IMR-90 (cell line): ENCODE data around the gene ALG6. TPM values are rescaled to one million over a fixed set of nuclear protein-coding genes. Genes with fewer than 3 reads are reported as not detected.

Experiments used
- ATAC-seq: fragments of 200-7000 bp; cut with Tn5 transposase; 2 replicates; pipeline ENCODE4 v1.9.1; 2020; ENCODE audit warnings: low read depth, mild to moderate bottlenecking, moderate library complexity
- BruUV-seq: library from RNA; stranded (reverse); fragments of 400-500 nt; replicated peaks from 2 replicates; lab custom pipeline; 2021; lab: Mats Ljungman, UMichigan
- CTCF ChIA-PET: fragments of 300-600 bp; formaldehyde crosslinking; extraction: SDS; loops from one replicate; lab custom pipeline; 2021; ENCODE audit warnings: antibody characterized with exemption; lab: Yijun Ruan, JAX
- POLR2A ChIA-PET: fragments of 300-600 bp; sonication (Branson Sonifier 250); formaldehyde crosslinking; loops from one replicate; lab custom pipeline; 2022; ENCODE audit warnings: antibody characterized with exemption; ENCODE audit not compliant: unreplicated experiment; lab: Charles Lee
- DNase-seq: peaks from one replicate; pipeline ENCODE4 v3.0.0; 2013
- H2AFZ ChIP-seq: replicated peaks from 2 replicates; pipeline ENCODE3; 2013; ENCODE audit warnings: low read length, mild to moderate bottlenecking; ENCODE audit not compliant: poor library complexity
- H2AK5ac ChIP-seq: 2 replicates; pipeline ENCODE4 v1.6.1; 2013; ENCODE audit warnings: low read depth, low read length, inconsistent platforms
- H2AK9ac ChIP-seq: replicated peaks from 2 replicates; pipeline ENCODE3; 2013; ENCODE audit warnings: mild to moderate bottlenecking, low read depth, low read length, moderate library complexity; ENCODE audit not compliant: poor library complexity
- H2BK120ac ChIP-seq: 2 replicates; pipeline ENCODE4 v1.6.1; 2013; ENCODE audit warnings: low read depth, low read length, inconsistent platforms
- H2BK15ac ChIP-seq: 3 replicates; pipeline ENCODE4 v1.6.1; 2013; ENCODE audit warnings: low read depth, low read length, inconsistent platforms
- H2BK20ac ChIP-seq: 2 replicates; pipeline ENCODE4 v1.6.1; 2013; ENCODE audit warnings: low read depth, mild to moderate bottlenecking, inconsistent platforms, low read length, moderate library complexity
- H2BK5ac ChIP-seq: 2 replicates; pipeline ENCODE4 v1.6.1; 2013; ENCODE audit warnings: mild to moderate bottlenecking, low read depth, low read length, inconsistent platforms; ENCODE audit not compliant: poor library complexity, severe bottlenecking
- H3K14ac ChIP-seq: replicated peaks from 2 replicates; pipeline ENCODE4 v1.6.1; 2013; ENCODE audit warnings: low read depth, low read length, inconsistent platforms
- H3K18ac ChIP-seq: 2 replicates; pipeline ENCODE4 v1.6.1; 2013; ENCODE audit warnings: low read depth, low read length, control low read depth
- H3K23ac ChIP-seq: 2 replicates; pipeline ENCODE4 v1.6.1; 2013; ENCODE audit warnings: low read depth, low read length, inconsistent platforms
- H3K27ac ChIP-seq: 2 replicates; pipeline ENCODE4 v1.5.1; 2013; ENCODE audit warnings: mild to moderate bottlenecking, control low read depth, low read length; ENCODE audit not compliant: insufficient read depth
- H3K27me3 ChIP-seq: 2 replicates; pipeline ENCODE4 v1.6.1; 2013; ENCODE audit warnings: low read length; ENCODE audit not compliant: control insufficient read depth, insufficient read depth
- H3K36me3 ChIP-seq: 2 replicates; pipeline ENCODE4 v1.6.1; 2013; ENCODE audit warnings: low read length, mixed read lengths; ENCODE audit not compliant: control insufficient read depth, insufficient read depth
- H3K4ac ChIP-seq: 2 replicates; pipeline ENCODE4 v1.6.1; 2013; ENCODE audit warnings: low read depth, low read length, inconsistent platforms
- H3K4me1 ChIP-seq: 2 replicates; pipeline ENCODE4 v1.6.1; 2013; ENCODE audit warnings: low read length, mixed read lengths; ENCODE audit not compliant: control insufficient read depth, insufficient read depth
- H3K4me2 ChIP-seq: 2 replicates; pipeline ENCODE4 v1.6.1; 2013; ENCODE audit warnings: low read depth, mild to moderate bottlenecking, control low read depth, low read length, moderate library complexity
- H3K4me3 ChIP-seq: 2 replicates; pipeline ENCODE4 v1.5.1; 2013; ENCODE audit warnings: low read depth, mild to moderate bottlenecking, control low read depth, low read length, moderate library complexity; ENCODE audit not compliant: insufficient read depth
- H3K56ac ChIP-seq: 2 replicates; pipeline ENCODE4 v1.6.1; 2013; ENCODE audit warnings: low read length, inconsistent platforms; ENCODE audit not compliant: insufficient read depth; ENCODE audit errors: extremely low read depth
- H3K79me1 ChIP-seq, 2 experiments: 2 replicates each; pipeline ENCODE4 v1.6.1; 2013; ENCODE audit warnings: low read length in 2 of 2, inconsistent platforms in 1 of 2, low read depth in 1 of 2
- H3K9ac ChIP-seq: 2 replicates; pipeline ENCODE4 v1.6.1; 2013; ENCODE audit warnings: low read depth, low read length, control low read depth
- H3K9me1 ChIP-seq: 2 replicates; pipeline ENCODE4 v1.6.1; 2013; ENCODE audit warnings: low read length, inconsistent platforms; ENCODE audit not compliant: insufficient read depth
- H3K9me3 ChIP-seq: 2 replicates; pipeline ENCODE4 v1.6.1; 2013; ENCODE audit warnings: low read length; ENCODE audit not compliant: control insufficient read depth, insufficient read depth
- H4K20me1 ChIP-seq: 2 replicates; pipeline ENCODE4 v1.6.1; 2013; ENCODE audit warnings: low read length, inconsistent platforms; ENCODE audit not compliant: insufficient read depth
- H4K5ac ChIP-seq: 2 replicates; pipeline ENCODE4 v1.6.1; 2013; ENCODE audit warnings: mild to moderate bottlenecking, low read depth, low read length, control low read depth
- H4K8ac ChIP-seq, 2 experiments: 2 replicates each; pipeline ENCODE4 v1.6.1; 2013; ENCODE audit warnings: low read depth in 2 of 2, low read length in 2 of 2, control low read depth in 1 of 2, inconsistent platforms in 1 of 2
- H4K91ac ChIP-seq: 2 replicates; pipeline ENCODE4 v1.6.1; 2013; ENCODE audit warnings: low read depth, low read length, inconsistent platforms; ENCODE audit not compliant: insufficient read depth
- CEBPB ChIP-seq: IDR thresholded peaks from 2 replicates; pipeline ENCODE4 v1.6.1; 2012; ENCODE audit warnings: low read depth, low read length, improper control_type of control experiment
- CHD1 ChIP-seq: IDR thresholded peaks from 2 replicates; pipeline ENCODE4 v1.6.1; 2012; ENCODE audit warnings: low read depth, low read length, improper control_type of control experiment
- FOS ChIP-seq: fragments of 150-350 bp; IDR thresholded peaks from 2 replicates; pipeline ENCODE4 v1.6.1; 2016; ENCODE audit warnings: low read depth, low read length
- MAFK ChIP-seq: IDR thresholded peaks from 2 replicates; pipeline ENCODE4 v1.6.1; 2012; ENCODE audit warnings: low read depth, low read length, improper control_type of control experiment
- MXI1 ChIP-seq: IDR thresholded peaks from 2 replicates; pipeline ENCODE4 v1.6.1; 2012; ENCODE audit warnings: low read depth, mild to moderate bottlenecking, low read length, moderate library complexity, borderline replicate concordance
- NFE2L2 ChIP-seq: fragments of 150-350 bp; IDR thresholded peaks from 2 replicates; pipeline ENCODE4 v1.6.1; 2016; ENCODE audit warnings: low read depth, mild to moderate bottlenecking, low read length
- RAD21 ChIP-seq: IDR thresholded peaks from 2 replicates; pipeline ENCODE4 v1.6.1; 2012; ENCODE audit warnings: low read length, improper control_type of control experiment
- RCOR1 ChIP-seq: IDR thresholded peaks from 2 replicates; pipeline ENCODE4 v1.6.1; 2012; ENCODE audit warnings: mild to moderate bottlenecking, low read length, improper control_type of control experiment; ENCODE audit not compliant: insufficient replicate concordance
- SMC3 ChIP-seq: fragments of 150-350 bp; IDR thresholded peaks from 2 replicates; pipeline ENCODE4 v1.6.1; 2016; ENCODE audit warnings: low read depth, mild to moderate bottlenecking, antibody characterized with exemption, low read length, moderate library complexity
- WGBS, 2 experiments: methylation state at CpG; one replicate each; pipeline versions ENCODE4 v1.1.5 to v1.1.7; 2013; ENCODE audit warnings: missing lambda C conversion rate in 2 of 2; ENCODE audit not compliant: insufficient read length in 1 of 2; ENCODE audit errors: extremely low coverage in 2 of 2; 5-methylcytosine and 5-hydroxymethylcytosine counted together
- dilution Hi-C: fragments of 300-500 bp; cut with HindIII; formaldehyde crosslinking; loops from one replicate; pipeline ENCODE4 v1.14.3; 2018; ENCODE audit warnings: low sequenced_read_pairs; ENCODE audit not compliant: unreplicated experiment
- in situ Hi-C: fragments of 300-500 bp; cut with MboI; formaldehyde crosslinking; loops from 3 replicates; pipeline ENCODE4 v1.14.3; 2019; ENCODE audit warnings: low sequenced_read_pairs, inconsistent platforms, mixed read lengths
- intact Hi-C: fragments of 100-400 bp; cut with micrococcal nuclease; formaldehyde crosslinking; loops from 2 replicates; pipeline ENCODE4 v1.10.0; 2022
- polyA plus RNA-seq, 3 experiments: library from polyadenylated mRNA; depleted of rRNA; stranded (reverse); fragments of >200 nt; gene quantifications; 2 replicates each; pipeline ENCODE4 v1.2.3, GENCODE V29; 2012; ENCODE audit warnings: low replicate concordance in 1 of 3
- total RNA-seq: library from RNA; depleted of rRNA; stranded (reverse); fragments of >200 nt; gene quantifications from 2 replicates; pipeline ENCODE4 v1.2.3, GENCODE V29; 2012
- TF ChIP-seq, protein P1 (sequence below): fragments of 150-350 bp; IDR thresholded peaks from 2 replicates; pipeline ENCODE4 v1.6.1; 2017; ENCODE audit warnings: mild to moderate bottlenecking, antibody characterized with exemption, low read length, low read depth

The ALG6 gene
- total and polyA plus RNA-seq, 2 of the 4 experiments (the other 2 are of a cell fraction): 4.8 to 6.5 TPM

DNA sequence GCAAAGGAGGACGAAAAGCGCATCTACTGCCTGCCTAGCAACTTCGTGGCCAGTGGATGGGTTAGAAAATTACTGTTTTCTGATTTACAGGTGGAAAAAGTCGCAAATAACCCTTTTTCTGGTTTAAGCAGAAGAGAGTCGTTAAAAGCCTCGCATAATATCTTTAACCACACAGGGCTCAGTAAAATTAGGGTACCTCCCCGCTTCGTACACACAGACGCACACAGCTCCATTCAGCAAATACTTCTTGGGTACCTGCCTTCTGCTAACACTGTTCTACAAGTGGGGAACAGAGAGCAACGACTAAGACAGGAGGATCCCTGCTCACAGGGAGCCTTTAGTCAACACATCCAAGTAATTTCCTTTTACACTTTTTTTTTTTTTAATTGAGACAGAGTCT, 704 bp downstream of the ALG6 start:
- no peaks in the 10 kb centered on the region for H4K20me1 ChIP-seq
- peak overlapping the region; percentile 88 for H3K9ac ChIP-seq
- H3K56ac ChIP-seq: peak overlapping the region; percentile 53; the same call in 1 of the 2 replicates
- H3K4ac ChIP-seq: peak overlapping the region; percentile 69
- H2BK5ac ChIP-seq: peak overlapping the region; percentile 63
- peaks cover 0 to 14% of the 10 kb centered on the region in 2 experiments; a peak in 2 of 4 replicates for H3K79me1 ChIP-seq
- peak overlapping the region; percentile 92 for H3K23ac ChIP-seq
- H3K4me1 ChIP-seq: no peaks in the 10 kb centered on the region
- H2AK9ac ChIP-seq: peak overlapping the region; percentile 70
- BruUV-seq: no TSS peak
- no peak overlapping the region; the same call in 2 of the 3 replicates for H2BK15ac ChIP-seq
- TF ChIP-seq MAFK: no peak
- TF ChIP-seq CEBPB: no peak
- no peak for TF ChIP-seq SMC3
- TF ChIP-seq RCOR1: no peak
- TF ChIP-seq, protein P1, sequence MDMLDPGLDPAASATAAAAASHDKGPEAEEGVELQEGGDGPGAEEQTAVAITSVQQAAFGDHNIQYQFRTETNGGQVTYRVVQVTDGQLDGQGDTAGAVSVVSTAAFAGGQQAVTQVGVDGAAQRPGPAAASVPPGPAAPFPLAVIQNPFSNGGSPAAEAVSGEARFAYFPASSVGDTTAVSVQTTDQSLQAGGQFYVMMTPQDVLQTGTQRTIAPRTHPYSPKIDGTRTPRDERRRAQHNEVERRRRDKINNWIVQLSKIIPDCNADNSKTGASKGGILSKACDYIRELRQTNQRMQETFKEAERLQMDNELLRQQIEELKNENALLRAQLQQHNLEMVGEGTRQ: no peak
- TF ChIP-seq RAD21: no peak
- no peak for TF ChIP-seq MXI1
- no peak for TF ChIP-seq FOS
- TF ChIP-seq NFE2L2: no peak
- no peak for TF ChIP-seq CHD1
- DNase-seq (no peak), ATAC-seq (no peak)
- H3K36me3 ChIP-seq: no peaks in the 10 kb centered on the region
- peak overlapping the region; percentile 94 for H3K4me2 ChIP-seq
- peaks cover 5% of the 10 kb centered on the region; the same call in 1 of the 2 replicates for H3K9me1 ChIP-seq
- peak overlapping the region; percentile 61 for H4K91ac ChIP-seq
- ChIA-PET CTCF (interaction anchor here (0.7 kb wide), 1 partner anchor 85 kb away, joined by 3 read pairs; no protein-coding TSS in a partner anchor), POLR2A (interaction anchor here (0.5 kb wide), 1 partner anchor 48 kb away, joined by 5 read pairs; no protein-coding TSS in a partner anchor)
- H4K5ac ChIP-seq: peak overlapping the region; percentile 42; the same call in 1 of the 2 replicates
- no peaks in the 10 kb centered on the region for H3K9me3 ChIP-seq
- H3K14ac ChIP-seq: peak overlapping the region; percentile 82; the same call in 1 of the 2 replicates
- peak overlapping the region; percentile 86 to 91; a peak in 3 of 4 replicates for H4K8ac ChIP-seq
- H2BK20ac ChIP-seq: no peak overlapping the region
- H2AK5ac ChIP-seq: peak overlapping the region; percentile 20; the same call in 1 of the 2 replicates
- dilution Hi-C loops: no loop called here
- peak overlapping the region; percentile 88 for H3K4me3 ChIP-seq
- WGBS, 2 experiments: no CpG with 5 or more reads among the region's 10 CpGs
- in situ Hi-C loops: no loop called here
- intact Hi-C loops: loop anchor here (2.0 to 5.0 kb wide), 2 partner anchors 39 to 73 kb away; no protein-coding TSS in a partner anchor
- H3K27me3 ChIP-seq: no peaks in the 10 kb centered on the region; the same call in 1 of the 2 replicates
- H3K27ac ChIP-seq: peak overlapping the region; percentile 83
- H2AFZ ChIP-seq: peak overlapping the region; percentile 100
- peak overlapping the region; percentile 66; the same call in 1 of the 2 replicates for H2BK120ac ChIP-seq
- no peak overlapping the region for H3K18ac ChIP-seq
